GM12878 (cell line): ENCODE measurements around the gene WWP2. TPM values are rescaled to one million over a fixed set of nuclear protein-coding genes. Genes with fewer than 3 reads are reported as not detected.

Experiments
- ATF7 ChIP-seq: fragments of 450-650 bp; IDR thresholded peaks from 2 replicates; pipeline ENCODE4 v1.6.1; 2016; ENCODE audit warnings: low read depth, mild to moderate bottlenecking
- CUX1 ChIP-seq: IDR thresholded peaks from 2 replicates; pipeline ENCODE4 v1.6.1; 2012; ENCODE audit warnings: improper control_type of control experiment, low read depth, low read length; ENCODE audit not compliant: insufficient replicate concordance
- E2F8 ChIP-seq: fragments of 450-650 bp; IDR thresholded peaks from 2 replicates; pipeline ENCODE4 v1.6.1; 2018; ENCODE audit warnings: mild to moderate bottlenecking, low read depth, moderate library complexity; ENCODE audit not compliant: partially characterized antibody
- GATAD2B ChIP-seq: fragments of 450-650 bp; conservative IDR thresholded peaks from 2 replicates; pipeline ENCODE4 v1.6.1; 2017; ENCODE audit warnings: low read depth, mild to moderate bottlenecking, moderate library complexity
- NFYB ChIP-seq: IDR thresholded peaks from 2 replicates; pipeline ENCODE4 v1.6.1; 2011; ENCODE audit warnings: low read depth, mild to moderate bottlenecking, low read length, improper control_type of control experiment, moderate library complexity; ENCODE audit not compliant: insufficient read depth
- NR2C2 ChIP-seq: IDR thresholded peaks from 2 replicates; pipeline ENCODE4 v1.6.1; 2011; ENCODE audit warnings: borderline replicate concordance, low read depth; ENCODE audit not compliant: control insufficient read depth, insufficient read length
- TCF7 ChIP-seq: IDR thresholded peaks from 2 replicates; pipeline ENCODE4 v1.6.1; 2014; ENCODE audit warnings: antibody characterized with exemption, borderline replicate concordance
- polyA plus RNA-seq, 11 experiments: library from polyadenylated mRNA; depleted of rRNA in 4 of 11; unstranded in 6 of 11; stranded (reverse) in 5 of 11; fragments of >200 nt; fragmentation: Nextera tagmentation in 4 of 11; fragmentation: Illumina TruSeq in 1 of 11; extraction: Ambion mirVana in 4 of 11; extraction: Trizol in 1 of 11; gene quantifications; 1 replicate in 1 of 11; 2 replicates in 10 of 11; pipeline versions ENCODE4 v1.2.1 to v1.2.3, GENCODE V29; 2011 to 2016; ENCODE audit warnings: inconsistent platforms in 2 of 11, missing spikeins in 2 of 11, low read depth in 1 of 11
- total RNA-seq, 4 experiments: library from RNA; depleted of rRNA in 3 of 4; stranded (reverse); fragments of >200 nt in 3 of 4; fragmentation: Illumina TruSeq in 1 of 4; extraction: Trizol in 1 of 4; gene quantifications; 2 replicates each; pipeline versions ENCODE4 v1.2.1 to v1.2.3, GENCODE V29; 2013 to 2021
- TF ChIP-seq, protein P1 (sequence below): fragments of 450-650 bp; IDR thresholded peaks from 2 replicates; pipeline ENCODE4 v1.6.1; 2017; ENCODE audit warnings: borderline replicate concordance

Gene WWP2
- total and polyA plus RNA-seq, 10 of the 15 experiments (the other 5 are each of a cell fraction or from before 2014, with no cell fraction given), result 2.8 to 47.0 (median 23.8) TPM

DNA sequence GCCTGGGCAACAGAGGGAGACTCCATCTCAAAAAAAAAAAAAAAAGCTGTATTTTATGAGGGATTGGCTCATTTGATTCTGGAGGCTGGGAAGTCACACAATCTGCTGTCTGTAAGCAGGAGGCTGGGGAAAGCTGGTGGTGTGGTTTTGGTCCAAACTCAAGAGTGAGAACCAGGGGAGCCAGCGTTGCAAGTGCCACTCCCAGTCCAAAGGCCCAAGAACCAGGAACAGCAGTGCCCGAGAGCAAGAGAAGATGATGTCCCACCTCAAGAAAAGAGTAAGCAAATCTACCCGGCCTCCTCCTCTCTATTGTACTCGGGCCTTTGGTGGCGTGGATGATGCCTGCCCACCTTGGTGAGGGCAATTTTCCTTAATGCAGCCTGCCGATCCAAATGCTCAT is 30.0 kb upstream of the WWP2 start (continued):
- TF ChIP-seq CUX1 (no peak), GATAD2B (no peak), NFYB (no peak), NR2C2 (no peak), TCF7 (no peak), E2F8 (no peak), ATF7 (no peak)
- TF ChIP-seq, protein P1, sequence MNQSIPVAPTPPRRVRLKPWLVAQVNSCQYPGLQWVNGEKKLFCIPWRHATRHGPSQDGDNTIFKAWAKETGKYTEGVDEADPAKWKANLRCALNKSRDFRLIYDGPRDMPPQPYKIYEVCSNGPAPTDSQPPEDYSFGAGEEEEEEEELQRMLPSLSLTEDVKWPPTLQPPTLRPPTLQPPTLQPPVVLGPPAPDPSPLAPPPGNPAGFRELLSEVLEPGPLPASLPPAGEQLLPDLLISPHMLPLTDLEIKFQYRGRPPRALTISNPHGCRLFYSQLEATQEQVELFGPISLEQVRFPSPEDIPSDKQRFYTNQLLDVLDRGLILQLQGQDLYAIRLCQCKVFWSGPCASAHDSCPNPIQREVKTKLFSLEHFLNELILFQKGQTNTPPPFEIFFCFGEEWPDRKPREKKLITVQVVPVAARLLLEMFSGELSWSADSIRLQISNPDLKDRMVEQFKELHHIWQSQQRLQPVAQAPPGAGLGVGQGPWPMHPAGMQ, result no peak
